GM23338 (cell line): ENCODE data around the gene FLNB. TPM values are rescaled to one million over a fixed set of nuclear protein-coding genes. Genes with fewer than 3 reads are reported as not detected.

Source experiments
- ATAC-seq: fragments of 200-7000 bp; cut with Tn5 transposase; 3 replicates; pipeline ENCODE4 v1.9.1; 2020
- DNase-seq: peaks from one replicate; pipeline ENCODE4 v3.0.0-alpha.2; 2015; ENCODE audit warnings: low spot score
- H2AFZ ChIP-seq: fragments of 200-600 bp; sonication (generic); 2 replicates; pipeline ENCODE4 v1.8.0; 2016; ENCODE audit warnings: antibody characterized with exemption, mild to moderate bottlenecking, moderate library complexity
- H3F3A ChIP-seq: fragments of 200-600 bp; sonication (generic); replicated peaks from 2 replicates; pipeline ENCODE4 v1.8.0; 2017; ENCODE audit warnings: antibody characterized with exemption, mixed run types, low read depth
- H3K27ac ChIP-seq: fragments of 200-600 bp; sonication (generic); 2 replicates; pipeline ENCODE4 v1.6.1; 2016; ENCODE audit warnings: low read depth
- H3K27me3 ChIP-seq: fragments of 200-600 bp; sonication (generic); 2 replicates; pipeline ENCODE4 v1.8.0; 2016; ENCODE audit warnings: mild to moderate bottlenecking, mixed run types, moderate library complexity; ENCODE audit not compliant: insufficient read depth
- H3K36me3 ChIP-seq: fragments of 200-600 bp; sonication (generic); 2 replicates; pipeline ENCODE4 v1.8.0; 2016; ENCODE audit warnings: mild to moderate bottlenecking; ENCODE audit not compliant: insufficient read depth
- H3K4me1 ChIP-seq: fragments of 200-600 bp; sonication (generic); 2 replicates; pipeline ENCODE4 v1.8.0; 2016; ENCODE audit warnings: mild to moderate bottlenecking, moderate library complexity; ENCODE audit not compliant: insufficient read depth
- H3K4me2 ChIP-seq: fragments of 200-600 bp; sonication (generic); 2 replicates; pipeline ENCODE4 v1.7.1; 2017; ENCODE audit warnings: mixed run types
- H3K4me3 ChIP-seq: fragments of 200-600 bp; sonication (generic); 2 replicates; pipeline ENCODE4 v1.6.1; 2016; ENCODE audit warnings: mixed run types
- H3K79me2 ChIP-seq: fragments of 200-600 bp; sonication (generic); replicated peaks from 2 replicates; pipeline ENCODE4 v1.8.0; 2017; ENCODE audit warnings: mild to moderate bottlenecking; ENCODE audit not compliant: insufficient read depth
- H3K9me2 ChIP-seq: fragments of 200-600 bp; sonication (generic); 2 replicates; pipeline ENCODE4 v1.8.0; 2017; ENCODE audit not compliant: insufficient read depth
- H4K20me1 ChIP-seq: fragments of 200-600 bp; sonication (generic); replicated peaks from 2 replicates; pipeline ENCODE4 v1.8.0; 2017; ENCODE audit warnings: mild to moderate bottlenecking; ENCODE audit not compliant: insufficient read depth
- H3K27ac Mint-ChIP-seq: 2 replicates; pipeline ENCODE4 v1.8.0; 2020; ENCODE audit warnings: inconsistent platforms, mild to moderate bottlenecking, moderate library complexity, mixed read lengths
- H3K27me3 Mint-ChIP-seq: 3 replicates; pipeline ENCODE4 v1.8.0; 2022; ENCODE audit warnings: low read depth, mild to moderate bottlenecking, moderate library complexity, mixed read lengths, inconsistent platforms; ENCODE audit not compliant: insufficient read depth, poor library complexity
- H3K36me3 Mint-ChIP-seq: 3 replicates; pipeline ENCODE4 v1.8.0; 2021; ENCODE audit warnings: low read depth, mild to moderate bottlenecking, inconsistent platforms, moderate library complexity, mixed read lengths
- H3K4me1 Mint-ChIP-seq: 3 replicates; pipeline ENCODE4 v1.8.0; 2020; ENCODE audit warnings: mild to moderate bottlenecking, inconsistent platforms, mixed read lengths
- H3K4me3 Mint-ChIP-seq: 3 replicates; pipeline ENCODE4 v1.8.0; 2021; ENCODE audit warnings: moderate library complexity, mild to moderate bottlenecking, inconsistent platforms, mixed read lengths
- H3K9me3 Mint-ChIP-seq: 3 replicates; pipeline ENCODE4 v1.8.0; 2020; ENCODE audit warnings: moderate library complexity, mild to moderate bottlenecking, inconsistent platforms, mixed read lengths
- EZH2 ChIP-seq: fragments of 200-600 bp; sonication (generic); IDR thresholded peaks from one replicate; pipeline ENCODE4 v1.8.0; 2017; ENCODE audit warnings: antibody characterized with exemption, mild to moderate bottlenecking, low read depth; ENCODE audit not compliant: unreplicated experiment
- NANOG ChIP-seq: IDR thresholded peaks from 2 replicates; pipeline ENCODE4 v1.6.1; 2016; ENCODE audit warnings: antibody characterized with exemption, borderline replicate concordance
- STAT1 ChIP-seq: IDR thresholded peaks from one replicate; pipeline ENCODE4 v1.6.1; 2016; ENCODE audit warnings: antibody characterized with exemption; ENCODE audit not compliant: unreplicated experiment
- ZNF331 ChIP-seq: fragments of 250-450 bp; sonication (Bioruptor Pico); IDR thresholded peaks from 2 replicates; pipeline ENCODE4 v1.5.0; 2020; ENCODE audit warnings: low read depth, mild to moderate bottlenecking, moderate library complexity
- polyA plus RNA-seq: library from polyadenylated mRNA; unstranded; fragments of >200 nt; fragmentation: Nextera tagmentation; extraction: Ambion mirVana; gene quantifications from 2 replicates; pipeline ENCODE4 v1.2.1, GENCODE V29; 2016
- total RNA-seq: library from RNA; depleted of rRNA; stranded (reverse); fragments of >200 nt; shearing (Covaris generic); gene quantifications from 2 replicates; pipeline ENCODE4 v1.2.3, GENCODE V29; 2014
- TF ChIP-seq, protein P1 (sequence below): IDR thresholded peaks from 2 replicates; pipeline ENCODE4 v1.6.1; 2016; ENCODE audit warnings: antibody characterized with exemption
- TF ChIP-seq, protein P2 (sequence below), 2 experiments: fragments of 200-600 bp in 1 of 2; sonication (generic) in 1 of 2; conservative IDR thresholded peaks; 2 replicates each; pipeline versions ENCODE4 v1.5.1 to v1.6.1; 2016 to 2017; ENCODE audit warnings: antibody characterized with exemption in 2 of 2, low read depth in 2 of 2, mild to moderate bottlenecking in 2 of 2, moderate library complexity in 1 of 2
- TF ChIP-seq, protein P3 (sequence below): fragments of 250-450 bp; sonication (Bioruptor Pico); IDR thresholded peaks from 2 replicates; pipeline ENCODE4 v1.5.0; 2020; ENCODE audit warnings: mild to moderate bottlenecking, moderate library complexity

FLNB gene
- total and polyA plus RNA-seq, 2 experiments from 2014 or later: 39.7 to 179 TPM

DNA sequence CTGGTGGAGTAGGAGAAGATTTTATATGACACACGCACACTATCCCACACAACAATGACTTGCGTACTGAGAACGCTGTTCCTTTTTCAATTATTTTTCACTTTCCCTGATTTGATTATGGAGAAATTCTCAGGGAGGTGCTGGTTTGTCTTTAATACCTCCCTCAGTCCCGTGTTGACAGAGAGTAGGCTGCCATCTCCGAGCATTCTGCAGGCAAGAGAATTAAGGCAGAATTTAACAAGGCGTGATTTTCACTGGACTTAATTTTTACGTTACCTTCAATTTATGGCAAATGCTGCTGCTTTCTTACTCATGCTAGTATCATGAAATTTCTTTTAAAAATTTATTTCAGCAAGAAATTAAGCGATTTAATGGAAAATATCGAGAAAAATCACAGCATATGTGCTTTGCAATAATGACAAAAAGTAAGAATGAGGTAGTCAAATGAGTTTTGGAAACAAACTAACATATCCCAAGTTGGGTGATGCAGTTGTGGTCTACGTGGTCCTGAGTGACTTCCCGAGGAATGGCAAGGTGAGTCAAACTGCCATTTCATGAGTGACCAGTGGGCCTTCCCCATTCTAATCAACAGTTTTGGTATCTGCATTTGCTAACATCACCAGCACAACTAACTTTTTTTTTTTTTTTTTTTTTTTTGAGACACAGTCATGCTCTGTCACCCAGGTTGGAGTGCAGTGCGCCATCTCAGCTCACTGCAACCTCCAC is 185.6 kb downstream of the FLNB start:
- Histone ChIP-seq H2AFZ (0 out of 2 replicates have a peak overlapping the region, but pooled peaks have one; percentile 56), H3K4me1 (peaks cover 6% of the 10 kb centered on the region; the same call in 1 of the 2 replicates), H3K4me3 (no peak overlapping the region), H3F3A (no peaks in the 10 kb centered on the region), H3K36me3 (no peaks in the 10 kb centered on the region), H3K9me2 (no peaks in the 10 kb centered on the region), H3K27ac (no peak overlapping the region), H3K27me3 (no peaks in the 10 kb centered on the region), H4K20me1 (no peaks in the 10 kb centered on the region), H3K4me2 (no peak overlapping the region), H3K79me2 (no peaks in the 10 kb centered on the region)
- Mint-ChIP-seq H3K4me1 (peaks cover 8% of the 10 kb centered on the region; the same call in 2 of the 3 replicates), H3K27ac (no peak overlapping the region), H3K36me3 (no peaks in the 10 kb centered on the region), H3K27me3 (no peaks in the 10 kb centered on the region), H3K4me3 (no peak overlapping the region), H3K9me3 (no peaks in the 10 kb centered on the region; the same call in 2 of the 3 replicates)
- no peak for ATAC-seq
- TF ChIP-seq EZH2: no peak
- TF ChIP-seq NANOG: no peak
- TF ChIP-seq, protein P1, sequence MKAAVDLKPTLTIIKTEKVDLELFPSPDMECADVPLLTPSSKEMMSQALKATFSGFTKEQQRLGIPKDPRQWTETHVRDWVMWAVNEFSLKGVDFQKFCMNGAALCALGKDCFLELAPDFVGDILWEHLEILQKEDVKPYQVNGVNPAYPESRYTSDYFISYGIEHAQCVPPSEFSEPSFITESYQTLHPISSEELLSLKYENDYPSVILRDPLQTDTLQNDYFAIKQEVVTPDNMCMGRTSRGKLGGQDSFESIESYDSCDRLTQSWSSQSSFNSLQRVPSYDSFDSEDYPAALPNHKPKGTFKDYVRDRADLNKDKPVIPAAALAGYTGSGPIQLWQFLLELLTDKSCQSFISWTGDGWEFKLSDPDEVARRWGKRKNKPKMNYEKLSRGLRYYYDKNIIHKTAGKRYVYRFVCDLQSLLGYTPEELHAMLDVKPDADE: no peak
- no peak for TF ChIP-seq ZNF331 (CRISPR knock-in tag)
- TF ChIP-seq STAT1: no peak
- TF ChIP-seq, protein P2, sequence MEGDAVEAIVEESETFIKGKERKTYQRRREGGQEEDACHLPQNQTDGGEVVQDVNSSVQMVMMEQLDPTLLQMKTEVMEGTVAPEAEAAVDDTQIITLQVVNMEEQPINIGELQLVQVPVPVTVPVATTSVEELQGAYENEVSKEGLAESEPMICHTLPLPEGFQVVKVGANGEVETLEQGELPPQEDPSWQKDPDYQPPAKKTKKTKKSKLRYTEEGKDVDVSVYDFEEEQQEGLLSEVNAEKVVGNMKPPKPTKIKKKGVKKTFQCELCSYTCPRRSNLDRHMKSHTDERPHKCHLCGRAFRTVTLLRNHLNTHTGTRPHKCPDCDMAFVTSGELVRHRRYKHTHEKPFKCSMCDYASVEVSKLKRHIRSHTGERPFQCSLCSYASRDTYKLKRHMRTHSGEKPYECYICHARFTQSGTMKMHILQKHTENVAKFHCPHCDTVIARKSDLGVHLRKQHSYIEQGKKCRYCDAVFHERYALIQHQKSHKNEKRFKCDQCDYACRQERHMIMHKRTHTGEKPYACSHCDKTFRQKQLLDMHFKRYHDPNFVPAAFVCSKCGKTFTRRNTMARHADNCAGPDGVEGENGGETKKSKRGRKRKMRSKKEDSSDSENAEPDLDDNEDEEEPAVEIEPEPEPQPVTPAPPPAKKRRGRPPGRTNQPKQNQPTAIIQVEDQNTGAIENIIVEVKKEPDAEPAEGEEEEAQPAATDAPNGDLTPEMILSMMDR (conservative IDR thresholded peaks at IDR 0.05; ENCODE audit: low read depth in 2 of 2): no peak
- TF ChIP-seq, protein P3, sequence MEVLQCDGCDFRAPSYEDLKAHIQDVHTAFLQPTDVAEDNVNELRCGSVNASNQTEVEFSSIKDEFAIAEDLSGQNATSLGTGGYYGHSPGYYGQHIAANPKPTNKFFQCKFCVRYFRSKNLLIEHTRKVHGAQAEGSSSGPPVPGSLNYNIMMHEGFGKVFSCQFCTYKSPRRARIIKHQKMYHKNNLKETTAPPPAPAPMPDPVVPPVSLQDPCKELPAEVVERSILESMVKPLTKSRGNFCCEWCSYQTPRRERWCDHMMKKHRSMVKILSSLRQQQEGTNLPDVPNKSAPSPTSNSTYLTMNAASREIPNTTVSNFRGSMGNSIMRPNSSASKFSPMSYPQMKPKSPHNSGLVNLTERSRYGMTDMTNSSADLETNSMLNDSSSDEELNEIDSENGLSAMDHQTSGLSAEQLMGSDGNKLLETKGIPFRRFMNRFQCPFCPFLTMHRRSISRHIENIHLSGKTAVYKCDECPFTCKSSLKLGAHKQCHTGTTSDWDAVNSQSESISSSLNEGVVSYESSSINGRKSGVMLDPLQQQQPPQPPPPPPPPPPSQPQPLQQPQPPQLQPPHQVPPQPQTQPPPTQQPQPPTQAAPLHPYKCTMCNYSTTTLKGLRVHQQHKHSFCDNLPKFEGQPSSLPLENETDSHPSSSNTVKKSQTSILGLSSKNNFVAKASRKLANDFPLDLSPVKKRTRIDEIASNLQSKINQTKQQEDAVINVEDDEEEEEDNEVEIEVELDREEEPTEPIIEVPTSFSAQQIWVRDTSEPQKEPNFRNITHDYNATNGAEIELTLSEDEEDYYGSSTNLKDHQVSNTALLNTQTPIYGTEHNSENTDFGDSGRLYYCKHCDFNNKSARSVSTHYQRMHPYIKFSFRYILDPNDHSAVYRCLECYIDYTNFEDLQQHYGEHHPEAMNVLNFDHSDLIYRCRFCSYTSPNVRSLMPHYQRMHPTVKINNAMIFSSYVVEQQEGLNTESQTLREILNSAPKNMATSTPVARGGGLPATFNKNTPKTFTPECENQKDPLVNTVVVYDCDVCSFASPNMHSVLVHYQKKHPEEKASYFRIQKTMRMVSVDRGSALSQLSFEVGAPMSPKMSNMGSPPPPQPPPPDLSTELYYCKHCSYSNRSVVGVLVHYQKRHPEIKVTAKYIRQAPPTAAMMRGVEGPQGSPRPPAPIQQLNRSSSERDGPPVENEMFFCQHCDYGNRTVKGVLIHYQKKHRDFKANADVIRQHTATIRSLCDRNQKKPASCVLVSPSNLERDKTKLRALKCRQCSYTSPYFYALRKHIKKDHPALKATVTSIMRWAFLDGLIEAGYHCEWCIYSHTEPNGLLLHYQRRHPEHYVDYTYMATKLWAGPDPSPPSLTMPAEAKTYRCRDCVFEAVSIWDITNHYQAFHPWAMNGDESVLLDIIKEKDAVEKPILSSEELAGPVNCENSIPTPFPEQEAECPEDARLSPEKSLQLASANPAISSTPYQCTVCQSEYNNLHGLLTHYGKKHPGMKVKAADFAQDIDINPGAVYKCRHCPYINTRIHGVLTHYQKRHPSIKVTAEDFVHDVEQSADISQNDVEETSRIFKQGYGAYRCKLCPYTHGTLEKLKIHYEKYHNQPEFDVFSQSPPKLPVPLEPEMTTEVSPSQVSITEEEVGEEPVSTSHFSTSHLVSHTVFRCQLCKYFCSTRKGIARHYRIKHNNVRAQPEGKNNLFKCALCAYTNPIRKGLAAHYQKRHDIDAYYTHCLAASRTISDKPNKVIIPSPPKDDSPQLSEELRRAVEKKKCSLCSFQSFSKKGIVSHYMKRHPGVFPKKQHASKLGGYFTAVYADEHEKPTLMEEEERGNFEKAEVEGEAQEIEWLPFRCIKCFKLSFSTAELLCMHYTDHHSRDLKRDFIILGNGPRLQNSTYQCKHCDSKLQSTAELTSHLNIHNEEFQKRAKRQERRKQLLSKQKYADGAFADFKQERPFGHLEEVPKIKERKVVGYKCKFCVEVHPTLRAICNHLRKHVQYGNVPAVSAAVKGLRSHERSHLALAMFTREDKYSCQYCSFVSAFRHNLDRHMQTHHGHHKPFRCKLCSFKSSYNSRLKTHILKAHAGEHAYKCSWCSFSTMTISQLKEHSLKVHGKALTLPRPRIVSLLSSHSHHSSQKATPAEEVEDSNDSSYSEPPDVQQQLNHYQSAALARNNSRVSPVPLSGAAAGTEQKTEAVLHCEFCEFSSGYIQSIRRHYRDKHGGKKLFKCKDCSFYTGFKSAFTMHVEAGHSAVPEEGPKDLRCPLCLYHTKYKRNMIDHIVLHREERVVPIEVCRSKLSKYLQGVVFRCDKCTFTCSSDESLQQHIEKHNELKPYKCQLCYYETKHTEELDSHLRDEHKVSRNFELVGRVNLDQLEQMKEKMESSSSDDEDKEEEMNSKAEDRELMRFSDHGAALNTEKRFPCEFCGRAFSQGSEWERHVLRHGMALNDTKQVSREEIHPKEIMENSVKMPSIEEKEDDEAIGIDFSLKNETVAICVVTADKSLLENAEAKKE (CRISPR knock-in tag): no peak
- no peak for DNase-seq
